Activated T-helper 1 cell treated with anti-CD3 and anti-CD28 coated beads, Interleukin-12 subunit alpha, Interleukin-12 subunit beta, Interleukin-2, Interleukin-4 antibody, amounts not matched to agents 30 ng/mL and 10 ng/mL and 1 ng/mL, durations not matched to agents 14 hours and 24 hours and 36 hours (primary cell): ENCODE data around the gene RCSD1. TPM values are rescaled to one million over a fixed set of nuclear protein-coding genes. Genes with fewer than 3 reads are reported as not detected.
A peak's percentile ranks its signal among the peaks of the same experiment; 100 is the strongest.
"Not testable (repeated sequence)": the region's sequence is repeated elsewhere in the genome, so short reads cannot be mapped to it uniquely, and the experiment has no call there.

ENCODE experiments used
- DNase-seq: peaks from one replicate; pipeline ENCODE4 v3.0.0; 2021; ENCODE audit warnings: low spot score
- H3K27ac Mint-ChIP-seq: one replicate; pipeline ENCODE4 v1.8.0; 2021; ENCODE audit warnings: mild to moderate bottlenecking, mixed read lengths
- H3K27me3 Mint-ChIP-seq: one replicate; pipeline ENCODE4 v1.8.0; 2022; ENCODE audit warnings: mild to moderate bottlenecking, moderate library complexity, mixed read lengths; ENCODE audit not compliant: insufficient read depth
- H3K36me3 Mint-ChIP-seq: one replicate; pipeline ENCODE4 v1.8.0; 2021; ENCODE audit warnings: low read depth, mixed read lengths
- H3K4me1 Mint-ChIP-seq: one replicate; pipeline ENCODE4 v1.8.0; 2021; ENCODE audit warnings: low read depth, mixed read lengths
- H3K4me3 Mint-ChIP-seq: one replicate; pipeline ENCODE4 v1.8.0; 2021; ENCODE audit warnings: mild to moderate bottlenecking, moderate library complexity, mixed read lengths
- H3K9me3 Mint-ChIP-seq: one replicate; pipeline ENCODE4 v1.8.0; 2021; ENCODE audit warnings: mixed read lengths
- intact Hi-C: fragments of 100-400 bp; cut with micrococcal nuclease; formaldehyde crosslinking; loops from one replicate; pipeline ENCODE4 v1.15.1; 2024
- total RNA-seq: library from RNA; stranded (reverse); gene quantifications from 2 replicates; pipeline ENCODE4 v1.2.3, GENCODE V29; 2022

RCSD1 gene
- total RNA-seq, 1 donor from 2014 or later: 78.6 TPM

GRCh38 chr1:167722152-167722869 is 92.3 kb downstream of the RCSD1 start:
- DNase-seq: peak; percentile 21
- no peaks in the 10 kb centered on the region for H3K27me3 Mint-ChIP-seq
- intact Hi-C loops: loop anchor here (1.0 to 5.0 kb wide), 2 partner anchors 8 to 505 kb away; partner anchors contain the start of gene SFT2D2
- H3K4me1 Mint-ChIP-seq: peaks cover 73% of the 10 kb centered on the region
- peak overlapping the region; percentile 59 for H3K27ac Mint-ChIP-seq
- H3K9me3 Mint-ChIP-seq: no peaks in the 10 kb centered on the region
- peaks cover 11% of the 10 kb centered on the region for H3K36me3 Mint-ChIP-seq
- peak overlapping the region; percentile 95 for H3K4me3 Mint-ChIP-seq

GRCh38 chr1:167722870-167723251 is 92.8 kb downstream of the RCSD1 start:
- Mint-ChIP-seq H3K27me3 (no peaks in the 10 kb centered on the region), H3K27ac (peak overlapping the region; percentile 59), H3K4me1 (peaks cover 71% of the 10 kb centered on the region), H3K9me3 (no peaks in the 10 kb centered on the region), H3K4me3 (peak overlapping the region; percentile 85), H3K36me3 (peaks cover 11% of the 10 kb centered on the region)
- DNase-seq: no peak
- intact Hi-C loops: loop anchor here (1.0 to 5.0 kb wide), 2 partner anchors 9 to 504 kb away; partner anchors contain the start of gene SFT2D2

DNA sequence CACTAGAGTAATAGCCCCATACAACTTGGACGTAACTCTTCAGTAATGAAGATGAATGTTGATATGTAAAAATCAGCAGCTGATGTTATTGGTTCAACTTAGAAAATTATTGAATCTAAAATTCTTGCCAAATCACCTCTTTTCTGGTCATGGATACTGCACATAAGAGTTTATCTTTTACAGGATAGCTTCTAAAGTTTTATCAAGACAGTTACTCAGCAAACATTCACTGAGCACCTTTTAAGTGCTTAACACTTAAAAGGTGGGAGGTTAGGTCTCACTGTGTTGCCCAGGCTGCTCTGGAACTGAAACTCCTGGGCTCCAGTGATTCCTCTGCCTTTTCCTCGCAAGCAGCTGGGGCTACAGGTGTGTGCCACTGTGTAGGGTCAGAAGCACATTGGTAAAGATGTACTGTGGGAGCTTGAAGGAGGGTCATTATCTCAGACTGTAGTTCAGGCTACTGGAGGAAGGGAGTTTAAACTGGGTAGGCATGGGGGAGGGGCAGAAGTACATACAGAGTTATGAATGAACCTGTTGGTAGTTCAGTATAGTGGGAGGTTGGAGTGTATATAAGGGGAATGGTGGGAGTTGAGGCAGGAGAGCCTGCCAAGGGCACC is 93.8 kb downstream of the RCSD1 start:
- peak overlapping the region; percentile 85 for H3K4me3 Mint-ChIP-seq

DNA sequence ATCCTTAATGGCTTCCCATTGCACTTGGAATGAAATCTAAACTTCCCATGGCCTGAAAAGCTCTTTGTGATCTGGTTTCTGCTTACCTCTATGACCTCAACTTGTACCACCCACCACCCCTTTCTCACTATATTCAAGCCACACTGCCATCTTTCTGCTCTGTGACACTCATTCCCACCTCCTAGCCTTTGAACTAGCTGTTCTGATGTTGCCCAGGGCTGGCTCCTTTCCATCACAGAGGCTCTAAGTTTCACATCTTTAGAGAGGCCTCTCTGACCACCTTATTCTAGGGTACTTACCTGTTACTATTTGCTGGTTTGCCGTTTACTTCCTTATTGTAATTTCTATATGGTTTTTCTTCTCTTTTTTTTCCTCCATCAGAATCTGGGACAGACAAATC is 96.0 kb downstream of the RCSD1 start:
- H3K36me3 Mint-ChIP-seq: peaks cover 22% of the 10 kb centered on the region
- peaks cover 40% of the 10 kb centered on the region for H3K4me1 Mint-ChIP-seq
- H3K27me3 Mint-ChIP-seq: no peaks in the 10 kb centered on the region
- no peak overlapping the region for H3K4me3 Mint-ChIP-seq
- no peak overlapping the region for H3K27ac Mint-ChIP-seq
- intact Hi-C loops: no loop called here
- no peaks in the 10 kb centered on the region for H3K9me3 Mint-ChIP-seq
- no peak for DNase-seq

More for the DNA sequence above, 93.8 kb downstream of the RCSD1 start:
- Mint-ChIP-seq H3K4me1 (peaks cover 61% of the 10 kb centered on the region), H3K27ac (no peak overlapping the region), H3K36me3 (peaks cover 15% of the 10 kb centered on the region), H3K27me3 (no peaks in the 10 kb centered on the region), H3K9me3 (no peaks in the 10 kb centered on the region)
- DNase-seq: no peak
- intact Hi-C loops: loop anchor here (5.0 kb wide), 1 partner anchor 503 kb away; the partner anchor contains the start of gene SFT2D2

DNA sequence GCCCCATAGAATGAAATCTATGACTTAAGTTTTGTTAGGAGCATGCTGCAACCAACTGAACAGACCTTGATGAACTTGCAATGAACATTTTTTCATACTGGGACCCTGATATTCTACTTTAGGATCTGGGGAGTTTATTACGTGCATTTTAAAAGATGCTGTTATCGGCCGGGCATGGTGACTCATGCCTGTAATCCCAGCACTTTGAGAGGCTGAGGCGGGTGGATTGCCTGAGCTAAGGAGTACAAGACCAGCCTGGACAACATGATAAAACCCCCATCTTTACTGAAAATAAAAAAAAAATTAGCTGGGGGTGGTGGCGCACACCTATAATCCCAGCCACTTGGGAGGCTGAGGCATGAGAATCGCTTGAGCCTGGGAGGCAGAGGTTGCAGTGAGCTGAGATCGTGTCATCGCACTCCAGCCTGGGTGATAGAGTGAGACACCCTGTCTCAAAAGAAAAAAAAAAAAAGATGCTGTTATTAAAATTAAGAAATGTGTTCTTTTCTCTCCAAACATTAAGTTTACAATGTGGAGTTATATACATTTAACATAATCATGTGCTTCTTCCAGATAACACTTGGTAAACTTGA is 98.9 kb downstream of the RCSD1 start:
- intact Hi-C loops: no loop called here
- peaks cover 21% of the 10 kb centered on the region for H3K4me1 Mint-ChIP-seq
- H3K9me3 Mint-ChIP-seq: no peaks in the 10 kb centered on the region
- no peak for DNase-seq
- H3K36me3 Mint-ChIP-seq: peaks cover 25% of the 10 kb centered on the region
- no peak overlapping the region for H3K4me3 Mint-ChIP-seq
- H3K27me3 Mint-ChIP-seq: no peaks in the 10 kb centered on the region
- H3K27ac Mint-ChIP-seq: no peak overlapping the region

DNA sequence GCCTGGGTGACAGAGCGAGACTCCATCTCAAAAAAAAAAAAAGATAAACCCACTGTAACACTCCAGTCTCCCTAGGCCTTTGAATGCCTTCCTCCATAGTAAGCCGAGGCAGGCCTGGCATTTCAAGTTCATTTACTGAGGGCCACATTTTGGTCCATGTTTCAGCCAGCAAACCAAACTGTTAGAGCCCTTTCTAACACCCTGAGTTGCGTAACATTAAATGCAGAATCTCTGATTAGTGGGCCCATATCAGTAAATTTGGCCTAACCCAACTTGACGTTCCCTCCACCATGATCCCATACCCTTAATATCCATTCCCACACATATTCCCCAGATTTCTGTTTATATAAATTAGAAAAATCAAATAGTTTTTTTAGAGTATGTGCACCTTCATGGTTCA is 104.2 kb downstream of the RCSD1 start:
- DNase-seq: no peak
- H3K27ac Mint-ChIP-seq: no peak overlapping the region
- no peaks in the 10 kb centered on the region for H3K4me1 Mint-ChIP-seq
- H3K9me3 Mint-ChIP-seq: peaks cover 5% of the 10 kb centered on the region
- H3K36me3 Mint-ChIP-seq: peaks cover 14% of the 10 kb centered on the region
- no peak overlapping the region for H3K4me3 Mint-ChIP-seq
- no peaks in the 10 kb centered on the region for H3K27me3 Mint-ChIP-seq
- intact Hi-C loops: no loop called here

- DNase-seq: no peak
Measured at GRCh38 chr1:167734841-167735240, 104.8 kb downstream of the RCSD1 start.

GRCh38 chr1:167737169-167737568 is 107.1 kb downstream of the RCSD1 start:
- Mint-ChIP-seq H3K9me3 (peaks cover 5% of the 10 kb centered on the region), H3K27ac (no peak overlapping the region), H3K27me3 (no peaks in the 10 kb centered on the region), H3K4me1 (peaks cover 9% of the 10 kb centered on the region), H3K4me3 (no peak overlapping the region), H3K36me3 (peaks cover 12% of the 10 kb centered on the region)
- no peak for DNase-seq
- intact Hi-C loops: no loop called here

More at GRCh38 chr1:167734841-167735240, 104.8 kb downstream of the RCSD1 start:
- Mint-ChIP-seq H3K9me3 (peaks cover 5% of the 10 kb centered on the region), H3K27me3 (no peaks in the 10 kb centered on the region), H3K4me1 (peaks cover 2% of the 10 kb centered on the region), H3K4me3 (no peak overlapping the region), H3K27ac (no peak overlapping the region), H3K36me3 (peaks cover 17% of the 10 kb centered on the region)
- intact Hi-C loops: no loop called here

DNA sequence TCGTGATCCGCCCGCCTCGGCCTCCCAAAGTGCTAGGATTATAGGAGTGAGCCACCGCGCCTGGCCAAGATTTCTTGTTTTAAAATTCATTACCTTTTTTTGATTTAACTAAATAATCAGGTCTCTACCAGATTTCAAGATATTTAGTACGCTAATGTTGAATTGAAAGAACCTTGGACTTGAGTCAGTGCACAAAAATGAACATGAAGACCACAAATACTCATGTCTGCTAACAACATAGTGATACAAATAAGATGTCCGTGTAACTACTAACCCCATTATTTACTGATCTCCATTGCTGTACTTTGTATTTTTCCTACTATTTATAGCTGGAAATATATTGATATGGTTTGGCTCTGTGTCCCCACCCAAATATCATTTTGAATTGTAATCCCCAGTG is 108.1 kb downstream of the RCSD1 start:
- DNase-seq: no peak
- intact Hi-C loops: no loop called here
- Mint-ChIP-seq H3K27ac (no peak overlapping the region), H3K4me1 (peaks cover 17% of the 10 kb centered on the region), H3K27me3 (no peaks in the 10 kb centered on the region), H3K9me3 (peaks cover 5% of the 10 kb centered on the region), H3K4me3 (no peak overlapping the region), H3K36me3 (peaks cover 11% of the 10 kb centered on the region)

DNA sequence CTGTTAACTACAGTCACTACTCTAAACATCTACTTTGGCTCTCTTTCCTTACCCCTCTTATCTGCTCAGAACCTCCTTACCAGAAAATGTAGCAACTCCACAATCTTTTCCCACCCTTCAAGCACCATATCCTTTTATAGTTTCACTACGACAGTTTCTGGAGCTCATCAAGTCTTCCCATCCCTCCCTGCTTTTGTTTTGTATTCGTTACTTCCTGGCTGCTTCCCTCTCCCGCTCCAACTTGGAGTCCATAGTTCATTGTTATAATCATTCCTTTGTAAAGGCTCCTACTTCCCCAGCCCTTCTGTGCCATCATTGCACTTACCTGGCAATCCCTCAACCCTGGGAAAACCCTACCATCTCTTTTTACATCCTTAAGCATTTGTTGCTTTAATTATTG is 109.7 kb downstream of the RCSD1 start:
- H3K4me1 Mint-ChIP-seq: peaks cover 17% of the 10 kb centered on the region
- DNase-seq: no peak
- intact Hi-C loops: no loop called here
- H3K27me3 Mint-ChIP-seq: no peaks in the 10 kb centered on the region
- H3K36me3 Mint-ChIP-seq: peaks cover 9% of the 10 kb centered on the region
- H3K27ac Mint-ChIP-seq: no peak overlapping the region
- H3K4me3 Mint-ChIP-seq: no peak overlapping the region
- H3K9me3 Mint-ChIP-seq: peaks cover 5% of the 10 kb centered on the region

DNA sequence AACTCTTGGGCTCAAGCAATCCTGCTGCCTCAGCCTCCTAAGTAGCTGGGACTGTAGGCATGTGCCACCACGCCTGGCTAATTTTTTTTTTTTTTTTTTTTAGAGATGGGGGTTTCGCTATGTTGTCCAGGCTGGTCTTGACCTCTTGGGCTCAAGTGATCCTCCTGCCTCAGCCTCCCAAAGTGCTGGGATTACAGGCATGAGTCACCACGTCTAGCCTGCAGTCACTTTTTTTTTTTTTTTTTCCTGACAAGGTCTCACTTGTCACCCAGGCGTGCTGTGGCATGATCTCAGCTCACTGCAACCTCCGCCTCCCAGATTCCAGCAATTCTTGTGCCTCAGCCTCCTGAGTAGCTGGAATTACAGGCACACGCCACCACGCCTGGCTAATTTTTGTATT is 111.1 kb downstream of the RCSD1 start:
- intact Hi-C loops, DNase-seq, H3K27me3 Mint-ChIP-seq, H3K27ac Mint-ChIP-seq, H3K36me3 Mint-ChIP-seq, H3K9me3 Mint-ChIP-seq, H3K4me3 Mint-ChIP-seq: not testable (repeated sequence)
- peaks cover 20% of the 10 kb centered on the region for H3K4me1 Mint-ChIP-seq

DNA sequence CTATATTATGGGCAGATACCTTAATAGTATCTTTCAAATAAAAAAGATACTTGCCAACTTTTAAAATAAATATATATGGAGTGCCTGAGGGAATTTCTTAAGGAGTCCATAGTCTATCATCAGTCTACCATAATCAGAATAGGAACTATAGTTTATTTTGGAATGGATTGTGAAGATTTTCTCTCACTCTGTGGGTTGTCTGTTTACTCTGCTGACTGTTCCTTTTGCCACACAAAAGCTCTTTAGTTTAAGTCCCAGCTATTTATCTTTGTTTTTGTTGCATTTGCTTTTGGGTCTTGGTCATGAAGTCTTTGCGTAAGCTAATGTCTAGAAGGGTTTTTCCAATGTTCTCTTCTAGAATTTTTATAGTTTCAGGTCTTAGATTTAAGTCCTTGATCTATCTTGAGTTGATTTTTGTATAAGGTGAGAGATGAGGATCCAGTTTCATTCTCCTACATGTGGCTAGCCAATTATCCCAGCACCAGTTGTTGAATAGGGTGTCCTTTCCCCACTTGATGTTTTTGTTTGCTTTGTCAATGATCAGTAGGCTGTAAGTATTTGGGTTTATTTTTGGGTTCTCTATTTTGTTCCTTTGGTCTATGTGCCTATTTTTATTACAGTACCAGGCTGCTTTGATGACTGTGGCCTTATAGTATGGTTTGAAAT is 112.5 kb downstream of the RCSD1 start:
- H3K27ac Mint-ChIP-seq: not testable (repeated sequence)
- H3K4me1 Mint-ChIP-seq: peaks cover 29% of the 10 kb centered on the region

DNA sequence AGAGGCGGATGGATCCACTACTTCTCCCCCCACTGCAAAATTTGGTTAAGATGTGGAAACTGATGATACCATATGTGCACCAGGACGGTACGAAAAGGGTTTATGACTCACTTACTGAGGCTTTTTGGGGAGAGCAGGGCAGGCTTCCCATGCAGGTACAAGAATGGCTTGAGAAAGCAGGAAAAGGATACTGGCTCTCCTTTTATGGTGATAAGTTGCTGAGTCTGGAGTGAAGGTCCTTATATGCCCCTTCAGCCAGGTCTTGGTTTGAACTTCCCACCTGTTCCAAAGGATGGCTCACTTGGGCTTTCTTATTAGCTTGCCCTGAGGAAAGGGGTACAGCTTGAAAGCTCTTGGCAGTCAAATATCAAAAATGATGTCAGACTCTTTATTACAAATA is 114.9 kb downstream of the RCSD1 start:
- H3K36me3 Mint-ChIP-seq: peaks cover under 1% of the 10 kb centered on the region
- H3K4me1 Mint-ChIP-seq: peaks cover 31% of the 10 kb centered on the region
- no peak for DNase-seq

More for the DNA sequence above, 112.5 kb downstream of the RCSD1 start:
- H3K9me3 Mint-ChIP-seq, H3K4me3 Mint-ChIP-seq, H3K27me3 Mint-ChIP-seq, intact Hi-C loops, H3K36me3 Mint-ChIP-seq, DNase-seq: not testable (repeated sequence)

More for the DNA sequence above, 114.9 kb downstream of the RCSD1 start:
- no peak overlapping the region for H3K4me3 Mint-ChIP-seq
- H3K9me3 Mint-ChIP-seq: no peaks in the 10 kb centered on the region
- H3K27me3 Mint-ChIP-seq: no peaks in the 10 kb centered on the region
- no peak overlapping the region for H3K27ac Mint-ChIP-seq
- intact Hi-C loops: no loop called here
